DOHH2 (cell line): ENCODE data around the gene PRPS1.

Experiments used
- H3F3A ChIP-seq: fragments of 200-600 bp; sonication (generic), shearing (Covaris generic); 2 replicates; pipeline ENCODE4 v1.6.0; 2016; ENCODE audit warnings: antibody characterized with exemption, mild to moderate bottlenecking; ENCODE audit not compliant: control insufficient read depth, insufficient read depth
- H3K27ac ChIP-seq: fragments of 200-600 bp; sonication (generic); 2 replicates; pipeline ENCODE4 v1.5.1; 2014; ENCODE audit warnings: low read depth, mild to moderate bottlenecking, low read length, moderate library complexity
- H3K27me3 ChIP-seq: fragments of 200-600 bp; sonication (generic); 2 replicates; pipeline ENCODE4 v1.6.1; 2014; ENCODE audit warnings: mild to moderate bottlenecking, low read length, mixed read lengths; ENCODE audit not compliant: control insufficient read depth
- H3K36me3 ChIP-seq: fragments of 200-600 bp; sonication (generic); 2 replicates; pipeline ENCODE4 v1.6.1; 2014; ENCODE audit warnings: mild to moderate bottlenecking, low read length, moderate library complexity, mixed read lengths; ENCODE audit not compliant: control insufficient read depth
- H3K4me1 ChIP-seq: fragments of 200-600 bp; sonication (generic); 2 replicates; pipeline ENCODE4 v1.6.1; 2014; ENCODE audit warnings: mild to moderate bottlenecking, low read length, mixed read lengths; ENCODE audit not compliant: control insufficient read depth
- H3K4me2 ChIP-seq: fragments of 200-600 bp; sonication (generic); 2 replicates; pipeline ENCODE4 v1.6.0; 2014; ENCODE audit warnings: mild to moderate bottlenecking, low read length, moderate library complexity
- H3K4me3 ChIP-seq: fragments of 200-600 bp; sonication (generic); 2 replicates; pipeline ENCODE4 v1.5.1; 2014; ENCODE audit warnings: mild to moderate bottlenecking, low read length, mixed read lengths
- H3K79me2 ChIP-seq: fragments of 200-600 bp; sonication (generic); 2 replicates; pipeline ENCODE4 v1.6.1; 2014; ENCODE audit warnings: mild to moderate bottlenecking, low read length, mixed read lengths; ENCODE audit not compliant: control insufficient read depth
- H3K9me2 ChIP-seq: fragments of 200-600 bp; sonication (generic); replicated peaks from 2 replicates; pipeline ENCODE4 v1.6.1; 2014; ENCODE audit warnings: mild to moderate bottlenecking, low read length, mixed read lengths; ENCODE audit not compliant: control insufficient read depth
- H3K9me3 ChIP-seq: fragments of 200-600 bp; sonication (generic); 2 replicates; pipeline ENCODE4 v1.6.1; 2014; ENCODE audit warnings: antibody characterized with exemption, low read length, mixed read lengths; ENCODE audit not compliant: control insufficient read depth, insufficient read depth
- H4K20me1 ChIP-seq: fragments of 200-600 bp; sonication (generic); 2 replicates; pipeline ENCODE4 v1.6.0; 2014; ENCODE audit warnings: low read depth, mild to moderate bottlenecking, antibody characterized with exemption, low read length, moderate library complexity; ENCODE audit not compliant: control insufficient read depth, insufficient read depth
- EZH2phosphoT487 ChIP-seq: fragments of 200-600 bp; sonication (generic); IDR thresholded peaks from 2 replicates; pipeline ENCODE4 v1.6.1; 2017; ENCODE audit warnings: borderline replicate concordance, mild to moderate bottlenecking, antibody characterized with exemption, low read length, moderate library complexity, mixed read lengths
- TF ChIP-seq, protein P1 (sequence below): fragments of 200-600 bp; sonication (generic); IDR thresholded peaks from one replicate; pipeline ENCODE4 v1.5.1; 2014; ENCODE audit warnings: antibody characterized with exemption, mild to moderate bottlenecking, low read depth, low read length; ENCODE audit not compliant: poor library complexity, severe bottlenecking

The PRPS1 gene

DNA sequence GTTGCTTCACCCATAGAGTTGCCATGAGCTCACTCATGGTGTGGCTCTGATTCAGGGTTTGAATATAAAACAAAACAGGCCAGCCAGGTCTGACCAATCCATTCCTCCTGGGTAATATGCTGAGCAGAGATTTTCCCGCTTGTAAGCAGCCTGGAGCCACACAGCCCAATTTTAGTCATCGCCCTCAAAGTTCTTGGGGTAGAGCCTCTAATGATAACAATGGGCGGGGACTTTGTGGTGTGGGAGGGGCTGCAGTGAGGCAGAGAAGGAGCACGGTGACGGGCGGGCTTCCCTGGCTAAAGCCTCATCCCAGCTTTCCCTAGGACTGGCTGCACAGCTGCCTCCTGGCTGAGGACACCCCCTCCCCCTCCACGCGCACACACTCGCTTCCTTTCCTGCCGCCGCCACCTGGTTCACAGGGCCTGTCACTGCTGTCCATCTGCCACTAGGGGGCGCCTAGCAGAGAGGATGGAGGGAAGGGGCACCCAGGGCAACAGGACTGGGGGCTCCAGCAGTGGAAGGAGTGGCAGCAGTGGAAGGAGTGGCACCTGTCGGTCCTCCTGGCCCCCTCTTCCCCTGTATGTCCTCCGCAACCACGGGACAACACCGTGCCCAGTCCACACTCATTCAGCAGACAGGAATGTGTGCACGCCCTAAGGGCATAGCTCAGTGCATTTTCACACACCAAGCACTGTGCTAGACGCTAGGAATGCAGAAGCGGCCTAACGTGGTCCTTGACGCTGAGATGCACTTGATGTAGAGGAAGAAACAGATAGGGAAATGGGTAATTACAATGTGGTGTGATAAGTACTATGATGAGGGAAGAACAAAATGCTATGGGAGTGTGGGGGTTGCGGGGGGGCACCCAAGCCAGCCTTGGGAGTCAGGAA, 26.8 kb downstream of the PRPS1 start:
- no peaks in the 10 kb centered on the region for H3K27me3 ChIP-seq
- TF ChIP-seq, protein P1, sequence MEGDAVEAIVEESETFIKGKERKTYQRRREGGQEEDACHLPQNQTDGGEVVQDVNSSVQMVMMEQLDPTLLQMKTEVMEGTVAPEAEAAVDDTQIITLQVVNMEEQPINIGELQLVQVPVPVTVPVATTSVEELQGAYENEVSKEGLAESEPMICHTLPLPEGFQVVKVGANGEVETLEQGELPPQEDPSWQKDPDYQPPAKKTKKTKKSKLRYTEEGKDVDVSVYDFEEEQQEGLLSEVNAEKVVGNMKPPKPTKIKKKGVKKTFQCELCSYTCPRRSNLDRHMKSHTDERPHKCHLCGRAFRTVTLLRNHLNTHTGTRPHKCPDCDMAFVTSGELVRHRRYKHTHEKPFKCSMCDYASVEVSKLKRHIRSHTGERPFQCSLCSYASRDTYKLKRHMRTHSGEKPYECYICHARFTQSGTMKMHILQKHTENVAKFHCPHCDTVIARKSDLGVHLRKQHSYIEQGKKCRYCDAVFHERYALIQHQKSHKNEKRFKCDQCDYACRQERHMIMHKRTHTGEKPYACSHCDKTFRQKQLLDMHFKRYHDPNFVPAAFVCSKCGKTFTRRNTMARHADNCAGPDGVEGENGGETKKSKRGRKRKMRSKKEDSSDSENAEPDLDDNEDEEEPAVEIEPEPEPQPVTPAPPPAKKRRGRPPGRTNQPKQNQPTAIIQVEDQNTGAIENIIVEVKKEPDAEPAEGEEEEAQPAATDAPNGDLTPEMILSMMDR = peak; percentile 87
- TF ChIP-seq EZH2phosphoT487 = no peak
- H3K4me3 ChIP-seq = no peak overlapping the region
- H4K20me1 ChIP-seq = no peaks in the 10 kb centered on the region
- H3K79me2 ChIP-seq = no peaks in the 10 kb centered on the region
- no peaks in the 10 kb centered on the region for H3K9me2 ChIP-seq
- H3F3A ChIP-seq = no peaks in the 10 kb centered on the region
- no peaks in the 10 kb centered on the region for H3K9me3 ChIP-seq
- H3K4me2 ChIP-seq = peak overlapping the region; percentile 14; the same call in 1 of the 2 replicates
- no peak overlapping the region for H3K27ac ChIP-seq
- peaks cover 11% of the 10 kb centered on the region for H3K4me1 ChIP-seq
- peaks cover under 1% of the 10 kb centered on the region for H3K36me3 ChIP-seq

GRCh38 chrX:107656978-107657377, 28.7 kb downstream of the PRPS1 start:
- Histone ChIP-seq H3F3A (no peaks in the 10 kb centered on the region), H3K9me2 (no peaks in the 10 kb centered on the region), H3K36me3 (no peaks in the 10 kb centered on the region), H4K20me1 (no peaks in the 10 kb centered on the region), H3K27ac (no peak overlapping the region), H3K4me3 (no peak overlapping the region), H3K9me3 (no peaks in the 10 kb centered on the region), H3K4me2 (no peak overlapping the region), H3K4me1 (peaks cover 11% of the 10 kb centered on the region), H3K27me3 (no peaks in the 10 kb centered on the region), H3K79me2 (no peaks in the 10 kb centered on the region)
- TF ChIP-seq, protein P1 = no peak
- TF ChIP-seq EZH2phosphoT487 = no peak

GRCh38 chrX:107658660-107659059, 30.4 kb downstream of the PRPS1 start:
- no peaks in the 10 kb centered on the region for H3K36me3 ChIP-seq
- H3K27ac ChIP-seq = no peak overlapping the region
- H3K27me3 ChIP-seq = no peaks in the 10 kb centered on the region
- no peak for TF ChIP-seq EZH2phosphoT487
- TF ChIP-seq, protein P1 = no peak
- no peaks in the 10 kb centered on the region for H3K9me3 ChIP-seq
- no peak overlapping the region for H3K4me3 ChIP-seq
- H3K9me2 ChIP-seq = no peaks in the 10 kb centered on the region
- no peak overlapping the region for H3K4me2 ChIP-seq
- no peaks in the 10 kb centered on the region for H3F3A ChIP-seq
- peaks cover 11% of the 10 kb centered on the region for H3K4me1 ChIP-seq
- H3K79me2 ChIP-seq = no peaks in the 10 kb centered on the region
- H4K20me1 ChIP-seq = no peaks in the 10 kb centered on the region
